Activated CD8-positive, alpha-beta memory T cell treated with anti-CD3 and anti-CD28 coated beads, Interleukin-2, amount 10 ng/mL, durations not matched to agents 7 days and 5 days (primary cell): ENCODE results near the gene FLII. TPM values are rescaled to one million over a fixed set of nuclear protein-coding genes. Genes with fewer than 3 reads are reported as not detected.

Experiments
- ATAC-seq: fragments of 150-1000 bp; cut with Tn5 transposase; one replicate; pipeline ENCODE4 v1.10.0; 2021; ENCODE audit warnings: moderate library complexity
- CTCF ChIA-PET: fragments of 350-600 bp; sonication (Branson Sonifier 250); formaldehyde crosslinking; loops from one replicate; lab custom pipeline; 2021; ENCODE audit warnings: antibody characterized with exemption; lab: Charles Lee
- DNase-seq: peaks from one replicate; pipeline ENCODE4 v3.0.0-alpha.2; 2020
- H3K27ac Mint-ChIP-seq: one replicate; pipeline ENCODE4 v1.8.0; 2021; ENCODE audit warnings: mild to moderate bottlenecking, mixed read lengths
- H3K27me3 Mint-ChIP-seq: one replicate; pipeline ENCODE4 v1.8.0; 2021; ENCODE audit warnings: mixed read lengths
- H3K36me3 Mint-ChIP-seq: one replicate; pipeline ENCODE4 v1.8.0; 2021; ENCODE audit warnings: mild to moderate bottlenecking, mixed read lengths
- H3K4me1 Mint-ChIP-seq: one replicate; pipeline ENCODE4 v1.8.0; 2021; ENCODE audit warnings: mixed read lengths
- H3K4me3 Mint-ChIP-seq: one replicate; pipeline ENCODE4 v1.8.0; 2021; ENCODE audit warnings: mild to moderate bottlenecking, moderate library complexity, mixed read lengths
- H3K9me3 Mint-ChIP-seq: one replicate; pipeline ENCODE4 v1.8.0; 2022; ENCODE audit warnings: low read depth, mixed read lengths
- total RNA-seq, 2 experiments: library from RNA; stranded (reverse); gene quantifications; one replicate each; pipeline ENCODE4 v1.2.3, GENCODE V29; 2021

The FLII gene
- total RNA-seq, 2 experiments from 2014 or later = 338 to 357 TPM

GRCh38 chr17:18256776-18257175 is 1.8 kb downstream of the FLII start:
- DNase-seq (no peak), ATAC-seq (no peak)
- H3K4me1 Mint-ChIP-seq = peaks cover 38% of the 10 kb centered on the region
- H3K4me3 Mint-ChIP-seq = peak overlapping the region; percentile 98
- H3K36me3 Mint-ChIP-seq = peaks cover 24% of the 10 kb centered on the region
- H3K9me3 Mint-ChIP-seq = no peaks in the 10 kb centered on the region
- CTCF ChIA-PET = interaction anchor here (2.0 to 2.5 kb wide), 2 partner anchors 8 to 10 kb away, joined by 5 read pairs; no protein-coding TSS in a partner anchor
- no peaks in the 10 kb centered on the region for H3K27me3 Mint-ChIP-seq
- peak overlapping the region; percentile 52 for H3K27ac Mint-ChIP-seq

GRCh38 chr17:18256351-18256750 is 2.2 kb downstream of the FLII start:
- DNase-seq (no peak), ATAC-seq (no peak)
- Mint-ChIP-seq H3K4me1 (peaks cover 34% of the 10 kb centered on the region), H3K36me3 (peaks cover 28% of the 10 kb centered on the region), H3K27me3 (no peaks in the 10 kb centered on the region), H3K27ac (peak overlapping the region; percentile 28), H3K9me3 (no peaks in the 10 kb centered on the region), H3K4me3 (no peak overlapping the region)
- CTCF ChIA-PET = interaction anchor here (2.0 to 2.5 kb wide), 2 partner anchors 8 to 10 kb away, joined by 5 read pairs; no protein-coding TSS in a partner anchor

DNA sequence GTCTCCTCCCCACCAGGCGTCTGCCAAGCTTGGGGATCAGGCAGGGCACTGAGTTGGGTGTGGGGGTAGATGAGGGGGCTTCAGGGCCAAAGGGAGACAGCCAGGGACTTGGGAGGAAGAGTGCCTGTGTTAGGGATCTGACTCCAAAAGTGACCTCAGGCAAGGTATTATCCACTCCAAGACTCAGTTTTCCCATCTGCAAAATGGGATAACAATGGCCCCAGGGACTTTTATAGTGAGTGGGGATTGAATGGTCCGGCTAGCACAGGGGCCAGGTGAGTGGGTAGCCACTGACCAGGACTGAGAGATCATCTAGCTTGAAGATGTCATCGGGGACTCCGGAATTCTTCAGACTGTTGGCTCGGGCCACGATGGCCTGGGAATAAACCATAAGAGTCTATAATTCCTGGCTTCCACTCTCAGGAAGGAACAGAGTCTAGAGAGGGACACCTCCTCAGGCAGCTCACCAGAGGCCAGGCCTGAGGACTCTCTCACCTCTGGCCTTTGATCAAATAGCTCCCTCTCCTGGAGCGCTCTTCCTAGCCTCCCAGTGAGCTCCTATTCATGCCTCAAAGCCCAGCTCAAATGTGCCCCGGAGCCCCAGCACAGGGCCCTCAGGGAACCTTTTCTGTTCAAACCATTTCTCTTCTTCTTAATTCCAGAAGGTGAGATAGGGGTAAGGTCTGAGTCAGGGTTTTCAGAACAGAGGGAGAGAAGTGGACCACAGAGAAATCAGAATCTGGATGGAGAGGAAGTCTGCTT is 3.5 kb downstream of the FLII start:
- peaks cover 29% of the 10 kb centered on the region for H3K36me3 Mint-ChIP-seq
- H3K27me3 Mint-ChIP-seq = no peaks in the 10 kb centered on the region
- H3K4me1 Mint-ChIP-seq = peaks cover 32% of the 10 kb centered on the region
- no peak for ATAC-seq
- H3K4me3 Mint-ChIP-seq = no peak overlapping the region
- CTCF ChIA-PET = interaction anchor here (0.6 to 2.5 kb wide), 2 partner anchors 12 to 129 kb away, joined by 3 to 5 read pairs; no protein-coding TSS in a partner anchor
- H3K27ac Mint-ChIP-seq = no peak overlapping the region
- H3K9me3 Mint-ChIP-seq = no peaks in the 10 kb centered on the region
- DNase-seq = no peak

GRCh38 chr17:18253947-18254821 is 4.4 kb downstream of the FLII start:
- H3K9me3 Mint-ChIP-seq = no peaks in the 10 kb centered on the region
- H3K36me3 Mint-ChIP-seq = peaks cover 29% of the 10 kb centered on the region
- peaks cover 26% of the 10 kb centered on the region for H3K4me1 Mint-ChIP-seq
- H3K27ac Mint-ChIP-seq = no peak overlapping the region
- no peak overlapping the region for H3K4me3 Mint-ChIP-seq
- DNase-seq = no peak
- CTCF ChIA-PET = interaction anchor here (0.6 kb wide), 1 partner anchor 129 kb away, joined by 3 read pairs; no protein-coding TSS in a partner anchor
- ATAC-seq = no peak
- no peaks in the 10 kb centered on the region for H3K27me3 Mint-ChIP-seq

DNA sequence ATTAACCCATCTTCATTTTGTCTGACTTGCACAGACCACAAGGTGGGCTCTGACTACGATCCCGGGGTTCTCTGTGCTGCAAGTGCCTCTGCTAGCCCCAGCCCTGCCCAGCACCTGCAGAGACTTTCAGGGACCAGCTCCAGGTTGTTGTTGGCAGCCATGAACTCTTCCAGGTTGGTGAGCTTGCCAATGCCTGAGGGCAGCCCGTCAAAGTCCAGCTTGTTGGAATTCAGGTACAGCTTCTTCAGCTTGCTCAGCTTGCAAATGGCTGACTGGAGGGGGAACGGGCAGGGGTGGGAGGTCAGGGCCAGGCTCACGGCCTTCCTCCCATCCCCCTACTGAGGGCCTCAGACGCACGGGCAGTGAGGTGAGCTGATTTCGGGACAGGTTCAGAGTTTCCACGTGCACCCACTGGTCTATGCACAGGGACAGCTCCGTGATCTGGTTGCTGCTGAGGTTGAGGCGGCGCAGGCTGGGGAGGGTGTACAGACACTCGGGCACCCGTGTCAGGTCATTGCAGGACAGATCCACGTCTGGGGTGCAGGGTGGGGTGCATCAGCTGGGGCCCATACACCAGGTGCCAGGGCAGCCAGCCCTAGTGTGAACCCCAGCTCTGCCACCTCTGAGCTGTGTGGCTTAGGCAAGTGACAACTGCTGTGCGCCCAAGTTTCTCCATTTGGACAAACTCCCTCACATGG is 5.2 kb downstream of the FLII start:
- CTCF ChIA-PET = no interaction called here
- Mint-ChIP-seq H3K4me1 (peaks cover 22% of the 10 kb centered on the region), H3K36me3 (peaks cover 29% of the 10 kb centered on the region), H3K27me3 (no peaks in the 10 kb centered on the region), H3K9me3 (no peaks in the 10 kb centered on the region), H3K4me3 (no peak overlapping the region), H3K27ac (no peak overlapping the region)
- DNase-seq (no peak), ATAC-seq (no peak)

GRCh38 chr17:18252160-18252559 is 6.4 kb downstream of the FLII start:
- no peaks in the 10 kb centered on the region for H3K9me3 Mint-ChIP-seq
- H3K36me3 Mint-ChIP-seq = peaks cover 34% of the 10 kb centered on the region
- CTCF ChIA-PET = no interaction called here
- H3K4me1 Mint-ChIP-seq = peaks cover 16% of the 10 kb centered on the region
- DNase-seq (no peak), ATAC-seq (no peak)
- H3K27me3 Mint-ChIP-seq = no peaks in the 10 kb centered on the region
- no peak overlapping the region for H3K27ac Mint-ChIP-seq
- no peak overlapping the region for H3K4me3 Mint-ChIP-seq

GRCh38 chr17:18251204-18251603 is 7.3 kb downstream of the FLII start:
- H3K4me1 Mint-ChIP-seq = peaks cover 8% of the 10 kb centered on the region
- DNase-seq (no peak), ATAC-seq (no peak)
- H3K27me3 Mint-ChIP-seq = no peaks in the 10 kb centered on the region
- peaks cover 35% of the 10 kb centered on the region for H3K36me3 Mint-ChIP-seq
- CTCF ChIA-PET = no interaction called here
- H3K4me3 Mint-ChIP-seq = no peak overlapping the region
- no peaks in the 10 kb centered on the region for H3K9me3 Mint-ChIP-seq
- no peak overlapping the region for H3K27ac Mint-ChIP-seq

- no peak overlapping the region for H3K27ac Mint-ChIP-seq
- DNase-seq = no peak
- H3K9me3 Mint-ChIP-seq = no peaks in the 10 kb centered on the region
- CTCF ChIA-PET = no interaction called here
- no peak for ATAC-seq
- no peaks in the 10 kb centered on the region for H3K27me3 Mint-ChIP-seq
- peaks cover 4% of the 10 kb centered on the region for H3K4me1 Mint-ChIP-seq
- H3K4me3 Mint-ChIP-seq = no peak overlapping the region
- H3K36me3 Mint-ChIP-seq = peaks cover 34% of the 10 kb centered on the region
Observed at GRCh38 chr17:18250708-18251107, 7.8 kb downstream of the FLII start.

DNA sequence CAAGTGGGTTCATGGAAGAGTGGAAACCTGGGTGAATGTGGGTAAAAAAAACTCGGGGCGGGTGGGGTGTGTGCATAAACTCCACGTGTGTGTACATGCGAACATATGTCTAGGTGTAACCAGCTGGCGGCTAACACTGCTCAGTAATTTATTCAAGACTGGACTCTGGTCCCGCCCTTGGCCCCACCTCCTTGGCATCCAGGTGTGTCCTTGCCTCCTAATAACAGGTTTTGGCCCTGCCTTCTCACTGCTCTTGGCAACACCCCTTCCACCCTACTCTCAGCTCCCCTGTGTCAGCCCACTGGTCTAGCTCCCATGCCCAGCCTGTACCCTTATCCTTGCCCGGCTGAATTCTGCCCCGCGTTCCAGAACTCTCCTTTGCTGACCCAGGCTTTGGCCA is 8.3 kb downstream of the FLII start:
- no peak for DNase-seq
- Mint-ChIP-seq H3K4me3 (no peak overlapping the region), H3K27me3 (no peaks in the 10 kb centered on the region), H3K9me3 (no peaks in the 10 kb centered on the region), H3K27ac (no peak overlapping the region), H3K4me1 (peaks cover 2% of the 10 kb centered on the region), H3K36me3 (peaks cover 38% of the 10 kb centered on the region)
- no peak for ATAC-seq
- CTCF ChIA-PET = no interaction called here

DNA sequence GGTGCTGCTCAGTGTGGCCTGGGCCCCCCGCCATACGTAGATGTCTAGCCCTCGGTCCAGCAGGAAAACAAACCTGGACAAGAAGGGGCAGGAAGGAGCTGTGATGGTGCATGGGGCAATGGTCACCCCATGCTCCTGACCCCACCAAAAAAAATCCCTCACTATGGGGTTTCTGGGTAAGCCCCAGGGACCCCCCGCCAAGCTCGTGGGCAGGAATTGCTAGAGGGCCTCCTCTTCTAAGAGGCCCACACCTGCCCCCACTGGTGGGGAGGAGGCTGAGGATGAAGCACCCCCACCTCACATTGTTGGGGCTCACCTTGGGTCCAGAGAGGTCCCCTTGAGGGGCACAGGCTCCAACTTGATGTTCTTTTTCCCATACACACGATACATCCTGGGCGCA is 9.7 kb downstream of the FLII start:
- Mint-ChIP-seq H3K9me3 (no peaks in the 10 kb centered on the region), H3K4me1 (peaks cover 2% of the 10 kb centered on the region), H3K4me3 (no peak overlapping the region), H3K27ac (no peak overlapping the region), H3K36me3 (peaks cover 36% of the 10 kb centered on the region), H3K27me3 (no peaks in the 10 kb centered on the region)
- no peak for DNase-seq
- CTCF ChIA-PET = interaction anchor here (0.9 to 2.2 kb wide), 5 partner anchors 8 to 84 kb away, joined by 4 to 9 read pairs (median 5); partner anchors contain the start of gene MIEF2
- no peak for ATAC-seq

DNA sequence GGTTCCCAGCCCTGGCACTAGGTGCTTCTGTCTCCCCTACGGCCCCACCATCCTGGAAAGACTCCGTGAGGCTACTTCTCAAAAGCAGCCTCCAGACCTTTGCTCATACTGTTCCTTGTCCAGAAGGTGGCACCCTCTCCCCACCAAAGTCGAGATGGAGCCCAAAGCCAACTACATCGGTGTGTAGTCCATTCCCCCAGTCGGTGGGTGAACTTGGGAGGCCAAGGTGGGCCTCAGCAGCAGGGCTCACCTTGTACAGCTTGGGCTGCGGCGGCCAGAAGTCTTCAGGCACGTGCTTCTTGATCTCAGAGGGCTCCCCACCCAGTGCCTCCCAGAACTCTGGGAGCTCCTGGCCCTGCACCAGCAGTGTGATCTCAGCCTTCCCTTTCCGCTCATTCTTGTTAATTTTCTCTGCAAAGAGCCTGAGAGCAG is 10.2 kb downstream of the FLII start:
- Mint-ChIP-seq H3K36me3 (peaks cover 33% of the 10 kb centered on the region), H3K27me3 (no peaks in the 10 kb centered on the region), H3K9me3 (no peaks in the 10 kb centered on the region), H3K27ac (no peak overlapping the region), H3K4me3 (no peak overlapping the region), H3K4me1 (peaks cover 2% of the 10 kb centered on the region)
- DNase-seq = peak; percentile 81
- ATAC-seq = peak; percentile 83
- CTCF ChIA-PET = interaction anchor here (0.9 to 2.2 kb wide), 6 partner anchors 9 to 84 kb away, joined by 3 to 9 read pairs (median 5); partner anchors contain the start of gene MIEF2

GRCh38 chr17:18247613-18248001 is 10.9 kb downstream of the FLII start:
- peaks cover 27% of the 10 kb centered on the region for H3K36me3 Mint-ChIP-seq
- ATAC-seq (no peak), DNase-seq (no peak)
- CTCF ChIA-PET = interaction anchor here (0.8 to 2.2 kb wide), 6 partner anchors 15 to 85 kb away, joined by 3 to 8 read pairs (median 3); partner anchors contain the start of gene LLGL1
- no peaks in the 10 kb centered on the region for H3K9me3 Mint-ChIP-seq
- H3K4me3 Mint-ChIP-seq = no peak overlapping the region
- H3K4me1 Mint-ChIP-seq = peaks cover 2% of the 10 kb centered on the region
- no peak overlapping the region for H3K27ac Mint-ChIP-seq
- H3K27me3 Mint-ChIP-seq = no peaks in the 10 kb centered on the region
